Breast epithelium (tissue), 4 donors: Measurements from ENCODE around the gene UST. TPM values are rescaled to one million over a fixed set of nuclear protein-coding genes. Genes with fewer than 3 reads are reported as not detected.

Experiments used
- DNase-seq, 2 donors: peaks; one replicate each; pipeline ENCODE4 v3.0.0-alpha.2; 2019; ENCODE audit warnings: low spot score in 2 of 2
- H3K27ac ChIP-seq, 2 donors: fragments of 200-600 bp; sonication (generic) in 1 of 2; one replicate each; pipeline ENCODE4 v1.5.1; 2016 to 2019; ENCODE audit warnings: mild to moderate bottlenecking in 1 of 2
- H3K27me3 ChIP-seq, 2 donors: fragments of 200-600 bp; sonication (generic) in 1 of 2; one replicate each; pipeline versions ENCODE4 v1.5.1 to v1.6.0; 2017 to 2019; ENCODE audit warnings: control low read depth in 1 of 2, mild to moderate bottlenecking in 1 of 2
- H3K36me3 ChIP-seq: fragments of 200-600 bp; one replicate; pipeline ENCODE4 v1.5.1; 2019
- H3K4me1 ChIP-seq, 2 donors: fragments of 200-600 bp; sonication (generic); one replicate each; pipeline ENCODE4 v1.5.1; 2016 to 2019; ENCODE audit warnings: control low read depth in 1 of 2
- H3K4me3 ChIP-seq, 3 donors: fragments of 200-600 bp; sonication (generic); 1 replicate in 2 of 3; 2 replicates in 1 of 3; pipeline ENCODE4 v1.5.1; 2016 to 2019; ENCODE audit warnings: mild to moderate bottlenecking in 3 of 3, moderate library complexity in 2 of 3
- H3K9me3 ChIP-seq, 2 donors: fragments of 200-600 bp; sonication (generic) in 1 of 2; one replicate each; pipeline ENCODE4 v1.5.1; 2016 to 2019; ENCODE audit warnings: control low read depth in 1 of 2
- POLR2A ChIP-seq: fragments of 450-650 bp; IDR thresholded peaks from one replicate; pipeline ENCODE4 v1.6.1; 2016; ENCODE audit warnings: antibody characterized with exemption, mild to moderate bottlenecking, moderate library complexity
- POLR2AphosphoS5 ChIP-seq, 3 donors: sonication (generic); formaldehyde crosslinking; IDR thresholded peaks; one replicate each; pipeline ENCODE4 v1.6.1; 2017; ENCODE audit warnings: antibody characterized with exemption in 3 of 3
- intact Hi-C: fragments of 100-400 bp; cut with DNase I; formaldehyde crosslinking; loops from one replicate; pipeline ENCODE4 v1.15.1; 2023; ENCODE audit warnings: low total_unique reads
- total RNA-seq, 3 donors: library from RNA; depleted of rRNA; stranded (reverse); fragments of >200 nt; gene quantifications; one replicate each; pipeline ENCODE4 v1.1.0, GENCODE V29; 2016
- TF ChIP-seq, protein P1 (sequence below), 3 donors: fragments of 450-650 bp; IDR thresholded peaks; one replicate each; pipeline ENCODE4 v1.5.1; 2016 to 2017; ENCODE audit warnings: antibody characterized with exemption in 3 of 3, mild to moderate bottlenecking in 3 of 3, moderate library complexity in 3 of 3

UST gene
- total RNA-seq, 3 donors from 2014 or later = 10.5 to 28.8 (median 13.2) TPM

DNA sequence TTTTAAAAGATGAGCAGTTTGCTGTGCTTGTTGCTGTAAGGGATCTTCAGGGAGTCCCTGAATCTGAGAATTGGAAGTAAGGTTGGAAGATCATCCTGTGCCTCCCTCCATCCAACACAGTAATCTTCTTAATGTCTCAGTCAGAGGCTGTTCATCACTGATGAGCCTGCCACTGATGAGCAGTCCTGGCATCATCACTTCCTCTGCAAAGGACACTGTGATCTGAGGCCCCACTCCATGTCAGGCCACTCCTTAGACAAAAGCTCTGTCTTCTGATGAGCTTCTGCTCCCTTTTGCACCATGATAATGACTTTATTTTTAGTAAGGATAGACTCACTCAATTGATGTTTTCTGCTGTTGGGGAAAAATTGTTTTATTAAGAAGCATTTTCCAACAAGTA, 121.0 kb downstream of the UST start:
- Histone ChIP-seq H3K27ac (no peak overlapping the region), H3K9me3 (no peaks in the 10 kb centered on the region), H3K27me3 (no peaks in the 10 kb centered on the region), H3K36me3 (no peaks in the 10 kb centered on the region), H3K4me3 (no peak overlapping the region), H3K4me1 (no peaks in the 10 kb centered on the region)
- intact Hi-C loops = no loop called here
- TF ChIP-seq POLR2AphosphoS5 (IDR thresholded peaks at IDR 0.05) (no peak), POLR2A (no peak)
- TF ChIP-seq, protein P1, sequence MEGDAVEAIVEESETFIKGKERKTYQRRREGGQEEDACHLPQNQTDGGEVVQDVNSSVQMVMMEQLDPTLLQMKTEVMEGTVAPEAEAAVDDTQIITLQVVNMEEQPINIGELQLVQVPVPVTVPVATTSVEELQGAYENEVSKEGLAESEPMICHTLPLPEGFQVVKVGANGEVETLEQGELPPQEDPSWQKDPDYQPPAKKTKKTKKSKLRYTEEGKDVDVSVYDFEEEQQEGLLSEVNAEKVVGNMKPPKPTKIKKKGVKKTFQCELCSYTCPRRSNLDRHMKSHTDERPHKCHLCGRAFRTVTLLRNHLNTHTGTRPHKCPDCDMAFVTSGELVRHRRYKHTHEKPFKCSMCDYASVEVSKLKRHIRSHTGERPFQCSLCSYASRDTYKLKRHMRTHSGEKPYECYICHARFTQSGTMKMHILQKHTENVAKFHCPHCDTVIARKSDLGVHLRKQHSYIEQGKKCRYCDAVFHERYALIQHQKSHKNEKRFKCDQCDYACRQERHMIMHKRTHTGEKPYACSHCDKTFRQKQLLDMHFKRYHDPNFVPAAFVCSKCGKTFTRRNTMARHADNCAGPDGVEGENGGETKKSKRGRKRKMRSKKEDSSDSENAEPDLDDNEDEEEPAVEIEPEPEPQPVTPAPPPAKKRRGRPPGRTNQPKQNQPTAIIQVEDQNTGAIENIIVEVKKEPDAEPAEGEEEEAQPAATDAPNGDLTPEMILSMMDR (IDR thresholded peaks at IDR 0.05) = no peak
- DNase-seq = no peak

DNA sequence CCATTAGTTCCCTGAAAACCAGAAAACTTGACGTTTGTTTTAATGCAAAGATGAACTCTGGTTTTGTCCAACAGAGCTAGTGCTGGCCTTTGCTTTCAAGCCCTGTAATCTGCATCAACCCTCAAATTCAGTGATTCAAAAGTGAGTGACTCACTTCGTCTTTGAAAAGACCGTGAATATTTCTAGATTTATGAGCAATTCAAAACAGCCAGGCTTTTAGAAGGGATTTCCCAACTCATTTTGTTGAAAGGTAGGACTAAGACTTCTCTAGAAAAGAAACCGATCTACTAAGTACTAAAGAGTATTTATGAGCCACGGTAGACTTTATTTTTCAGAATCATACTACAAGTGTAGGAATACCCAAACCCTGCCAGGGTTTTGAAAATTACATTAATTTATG, 121.5 kb downstream of the UST start:
- TF ChIP-seq POLR2AphosphoS5 (IDR thresholded peaks at IDR 0.05) = no peak
- no peak for TF ChIP-seq POLR2A
- TF ChIP-seq, protein P1 (IDR thresholded peaks at IDR 0.05) = no peak
- intact Hi-C loops = no loop called here
- Histone ChIP-seq H3K36me3 (no peaks in the 10 kb centered on the region), H3K4me3 (no peak overlapping the region), H3K4me1 (no peaks in the 10 kb centered on the region), H3K27me3 (no peaks in the 10 kb centered on the region), H3K9me3 (no peaks in the 10 kb centered on the region), H3K27ac (no peak overlapping the region)
- DNase-seq = no peak

DNA sequence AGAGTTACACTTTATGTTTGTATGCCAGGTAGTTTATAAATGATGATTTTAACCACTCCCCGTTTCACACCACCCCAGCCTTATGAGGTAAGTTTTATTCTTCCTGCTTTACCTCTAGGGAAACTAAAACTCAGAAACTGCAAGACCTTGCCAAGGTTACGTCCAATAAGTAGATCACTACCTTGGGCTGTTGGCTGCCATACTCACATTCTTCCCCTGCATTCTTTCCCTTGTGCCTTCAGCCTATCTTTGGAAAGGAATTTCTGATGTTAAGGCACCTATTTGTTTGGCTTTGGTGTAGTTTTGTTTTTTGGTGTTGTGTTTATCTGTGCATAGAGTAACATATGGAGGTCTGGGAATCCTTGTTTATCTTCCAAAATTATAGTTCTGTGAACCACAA, 122.1 kb downstream of the UST start:
- DNase-seq = no peak
- Histone ChIP-seq H3K27me3 (no peaks in the 10 kb centered on the region), H3K4me1 (no peaks in the 10 kb centered on the region), H3K9me3 (no peaks in the 10 kb centered on the region), H3K36me3 (no peaks in the 10 kb centered on the region), H3K4me3 (no peak overlapping the region), H3K27ac (no peak overlapping the region)
- TF ChIP-seq POLR2A (no peak), POLR2AphosphoS5 (IDR thresholded peaks at IDR 0.05) (no peak)
- TF ChIP-seq, protein P1 (IDR thresholded peaks at IDR 0.05) = no peak
- intact Hi-C loops = no loop called here

DNA sequence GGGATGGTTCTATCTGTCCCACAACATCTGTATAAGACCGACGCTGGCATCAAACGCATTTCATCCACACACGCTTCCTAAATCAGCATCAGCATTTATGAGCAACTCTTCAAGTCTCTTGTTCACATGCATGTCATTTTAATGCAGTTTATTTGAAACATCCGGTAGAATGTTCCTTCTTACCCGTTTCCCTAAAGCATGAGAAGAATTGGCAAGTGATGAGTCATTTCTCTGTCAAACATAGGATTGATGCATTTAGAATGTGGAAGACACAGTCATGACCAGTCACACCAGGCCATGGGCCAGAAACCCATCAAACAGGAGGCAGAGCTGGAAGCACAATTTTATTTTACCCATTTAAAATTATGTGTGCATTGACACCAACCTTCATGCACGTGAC, 122.8 kb downstream of the UST start:
- no peak for DNase-seq
- no peaks in the 10 kb centered on the region for H3K36me3 ChIP-seq
- no peaks in the 10 kb centered on the region for H3K27me3 ChIP-seq
- intact Hi-C loops = no loop called here
- no peak overlapping the region for H3K27ac ChIP-seq
- H3K4me3 ChIP-seq = no peak overlapping the region
- no peaks in the 10 kb centered on the region for H3K4me1 ChIP-seq
- TF ChIP-seq POLR2AphosphoS5 (IDR thresholded peaks at IDR 0.05) = no peak
- TF ChIP-seq, protein P1 (IDR thresholded peaks at IDR 0.05) = no peak
- H3K9me3 ChIP-seq = no peaks in the 10 kb centered on the region

DNA sequence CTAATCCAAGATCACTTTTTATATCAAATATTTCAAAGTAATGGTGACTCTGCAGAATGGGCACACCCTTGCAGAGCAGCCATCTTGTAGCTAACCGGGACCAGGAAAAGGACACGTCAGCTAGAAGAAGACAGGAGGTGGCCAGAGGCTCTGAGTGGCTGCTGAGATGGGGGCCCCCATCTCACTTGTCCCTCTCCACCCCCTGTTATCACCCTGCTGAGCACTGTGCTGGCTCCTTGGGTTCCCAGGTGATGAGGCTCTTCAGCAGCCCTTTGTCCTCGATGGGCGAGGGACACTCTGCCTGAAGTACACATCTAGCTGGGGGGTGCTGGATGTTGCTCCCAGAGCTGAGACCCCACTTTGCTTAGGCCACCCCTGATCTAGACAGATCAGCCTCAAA, 126.3 kb downstream of the UST start:
- TF ChIP-seq POLR2A (no peak), POLR2AphosphoS5 (IDR thresholded peaks at IDR 0.05) (no peak)
- TF ChIP-seq, protein P1 (IDR thresholded peaks at IDR 0.05) = no peak
- DNase-seq = no peak

More for the DNA sequence above, 126.3 kb downstream of the UST start:
- Histone ChIP-seq H3K36me3 (no peaks in the 10 kb centered on the region), H3K4me1 (no peaks in the 10 kb centered on the region), H3K9me3 (no peaks in the 10 kb centered on the region), H3K4me3 (no peak overlapping the region), H3K27ac (no peak overlapping the region), H3K27me3 (no peaks in the 10 kb centered on the region)
- intact Hi-C loops = no loop called here
